ENCODE results near the gene ACTG1.

ACTG1 gene

DNA sequence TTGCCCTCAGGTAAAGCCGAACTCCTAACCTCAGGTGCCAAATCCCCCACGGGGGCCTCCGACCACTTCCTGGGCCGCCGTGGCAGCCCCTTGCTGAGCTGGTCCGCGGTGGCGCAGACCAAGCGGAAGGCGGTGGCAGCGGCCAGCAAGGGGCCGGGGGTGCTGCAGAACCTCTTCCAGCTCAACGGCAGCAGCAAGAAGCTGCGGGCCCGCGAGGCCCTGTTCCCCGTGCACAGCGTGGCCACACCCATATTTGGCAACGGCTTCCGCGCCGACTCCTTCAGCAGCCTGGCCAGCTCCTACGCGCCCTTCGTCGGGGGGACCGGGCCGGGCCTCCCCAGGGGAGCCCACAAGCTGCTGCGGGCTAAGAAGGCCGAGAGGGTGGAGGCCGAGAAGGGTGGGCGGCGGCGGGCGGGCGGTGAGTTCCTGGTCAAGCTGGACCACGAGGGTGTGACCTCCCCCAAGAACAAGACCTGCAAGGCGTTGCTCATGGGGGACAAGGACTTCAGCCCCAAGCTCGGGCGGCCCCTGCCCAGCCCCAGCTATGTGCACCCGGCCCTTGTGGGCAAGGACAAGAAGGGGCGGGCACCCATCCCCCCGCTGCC, 51.6 kb downstream of the ACTG1 start:
- FAIRE-seq, result no peak
